Stimulated activated CD4-positive, alpha-beta T cell treated with anti-CD3 and anti-CD28 coated beads, Interleukin-4, amount 100 ng/mL, for 48 hours (primary cell): ENCODE measurements around the gene MYL9.
"Not testable (repeated sequence)": the region's sequence is repeated elsewhere in the genome, so short reads cannot be mapped to it uniquely, and the experiment has no call there.

Experiments used
- DNase-seq, 2 donors: peaks; one replicate each; pipeline ENCODE4 v3.0.0-alpha.2; 2020; ENCODE audit warnings: low read depth in 2 of 2

MYL9 gene

GRCh38 chr20:36549628-36549941, 8.3 kb downstream of the MYL9 start:
- no peak for DNase-seq

GRCh38 chr20:36549942-36550789, 8.8 kb downstream of the MYL9 start:
- DNase-seq = no peak

- DNase-seq = no peak
These were observed 9.5 kb downstream of the MYL9 start for GRCh38 chr20:36550790-36551299.

- DNase-seq = no peak
These were observed 13.9 kb downstream of the MYL9 start for GRCh38 chr20:36555248-36555647.

- no peak for DNase-seq
These were observed 21.4 kb downstream of the MYL9 start for GRCh38 chr20:36562724-36563123.

GRCh38 chr20:36563374-36563773, 22.1 kb downstream of the MYL9 start:
- no peak for DNase-seq

GRCh38 chr20:36564078-36564725, 22.9 kb downstream of the MYL9 start:
- not testable (repeated sequence) for DNase-seq

GRCh38 chr20:36564726-36565121, 23.4 kb downstream of the MYL9 start:
- not testable (repeated sequence) for DNase-seq

GRCh38 chr20:36565520-36565919, 24.2 kb downstream of the MYL9 start:
- DNase-seq = no peak

- no peak for DNase-seq
These were observed 28.6 kb downstream of the MYL9 start for GRCh38 chr20:36569847-36570429.

- DNase-seq = no peak
These were observed 30.5 kb downstream of the MYL9 start for GRCh38 chr20:36571564-36572504.

GRCh38 chr20:36572701-36573102, 31.4 kb downstream of the MYL9 start:
- DNase-seq = peak; percentile 59 to 66

- peak; percentile 80 to 83 for DNase-seq
These were observed 31.9 kb downstream of the MYL9 start, which contains the start of gene TGIF2 for GRCh38 chr20:36573103-36573797. TGIF2 (plus strand) TSS chr20:36573597; CDS start chr20:36578775, 5,178 bp downstream.

GRCh38 chr20:36573798-36574365, 32.6 kb downstream of the MYL9 start:
- DNase-seq = no peak

- DNase-seq = no peak
These were observed 33.2 kb downstream of the MYL9 start for GRCh38 chr20:36574366-36575135.

- no peak for DNase-seq
These were observed 34.7 kb downstream of the MYL9 start for GRCh38 chr20:36576081-36576445.

GRCh38 chr20:36578356-36579041, 37.2 kb downstream of the MYL9 start:
- no peak for DNase-seq

- DNase-seq = no peak
These were observed 38.8 kb downstream of the MYL9 start for GRCh38 chr20:36579996-36580545.

- no peak for DNase-seq
These were observed 41.0 kb downstream of the MYL9 start for GRCh38 chr20:36582322-36582721.
